Prostate gland (tissue), 2 donors: ENCODE results near the gene TAAR1.

Experiments used
- POLR2AphosphoS5 ChIP-seq: sonication (generic); formaldehyde crosslinking; IDR thresholded peaks from one replicate; pipeline ENCODE4 v1.6.1; 2017; ENCODE audit warnings: antibody characterized with exemption
- TF ChIP-seq, protein P1 (sequence below), 4 experiments: fragments of 200-600 bp in 2 of 4; fragments of 450-650 bp in 2 of 4; sonication (generic) in 2 of 4; IDR thresholded peaks; 1 replicate in 3 of 4; 2 replicates in 1 of 4; pipeline ENCODE4 v1.5.1; 2016 to 2019; ENCODE audit warnings: antibody characterized with exemption in 4 of 4, mild to moderate bottlenecking in 2 of 4, moderate library complexity in 2 of 4

DNA sequence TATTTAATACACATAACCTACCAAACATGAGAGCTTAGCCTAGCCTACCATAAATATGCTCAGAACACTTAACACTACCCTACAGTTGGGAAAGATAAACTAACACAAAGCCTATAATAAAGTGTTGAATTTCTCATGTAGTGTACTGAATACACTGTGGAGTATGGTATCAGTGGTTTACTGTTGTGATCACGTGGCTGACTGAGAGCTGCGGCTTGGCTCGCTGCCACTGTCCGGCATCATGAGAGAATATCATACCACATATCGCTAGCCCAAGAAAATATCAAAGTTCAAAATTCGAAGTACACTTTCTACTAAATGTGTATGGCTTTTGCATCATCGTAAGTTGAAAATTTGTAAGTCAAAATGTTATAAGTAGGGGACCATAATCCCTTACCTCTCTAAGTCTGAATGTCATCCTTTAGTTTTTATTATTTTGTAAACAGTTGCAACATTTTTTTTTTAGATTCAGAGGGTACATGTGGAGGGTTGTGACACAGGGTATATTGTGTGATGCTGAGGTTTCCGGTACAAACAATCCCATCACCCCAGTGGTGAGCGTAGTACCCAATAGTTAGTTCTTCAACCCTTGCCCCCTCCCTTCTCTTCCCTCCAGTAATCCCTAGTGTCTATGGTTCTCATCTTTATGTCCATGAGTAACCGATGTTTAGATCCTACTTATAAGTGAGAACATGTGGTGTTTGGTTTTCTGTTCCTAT is 14.6 kb upstream of the TAAR1 start:
- no peak for TF ChIP-seq POLR2AphosphoS5
- TF ChIP-seq, protein P1, sequence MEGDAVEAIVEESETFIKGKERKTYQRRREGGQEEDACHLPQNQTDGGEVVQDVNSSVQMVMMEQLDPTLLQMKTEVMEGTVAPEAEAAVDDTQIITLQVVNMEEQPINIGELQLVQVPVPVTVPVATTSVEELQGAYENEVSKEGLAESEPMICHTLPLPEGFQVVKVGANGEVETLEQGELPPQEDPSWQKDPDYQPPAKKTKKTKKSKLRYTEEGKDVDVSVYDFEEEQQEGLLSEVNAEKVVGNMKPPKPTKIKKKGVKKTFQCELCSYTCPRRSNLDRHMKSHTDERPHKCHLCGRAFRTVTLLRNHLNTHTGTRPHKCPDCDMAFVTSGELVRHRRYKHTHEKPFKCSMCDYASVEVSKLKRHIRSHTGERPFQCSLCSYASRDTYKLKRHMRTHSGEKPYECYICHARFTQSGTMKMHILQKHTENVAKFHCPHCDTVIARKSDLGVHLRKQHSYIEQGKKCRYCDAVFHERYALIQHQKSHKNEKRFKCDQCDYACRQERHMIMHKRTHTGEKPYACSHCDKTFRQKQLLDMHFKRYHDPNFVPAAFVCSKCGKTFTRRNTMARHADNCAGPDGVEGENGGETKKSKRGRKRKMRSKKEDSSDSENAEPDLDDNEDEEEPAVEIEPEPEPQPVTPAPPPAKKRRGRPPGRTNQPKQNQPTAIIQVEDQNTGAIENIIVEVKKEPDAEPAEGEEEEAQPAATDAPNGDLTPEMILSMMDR (IDR thresholded peaks at IDR 0.05) = no peak
